ENCODE measurements around the gene ATRN.

The ATRN gene

GRCh38 chr20:3572151-3572550, 101.3 kb downstream of the ATRN start:
- TF ChIP-seq, protein P1, sequence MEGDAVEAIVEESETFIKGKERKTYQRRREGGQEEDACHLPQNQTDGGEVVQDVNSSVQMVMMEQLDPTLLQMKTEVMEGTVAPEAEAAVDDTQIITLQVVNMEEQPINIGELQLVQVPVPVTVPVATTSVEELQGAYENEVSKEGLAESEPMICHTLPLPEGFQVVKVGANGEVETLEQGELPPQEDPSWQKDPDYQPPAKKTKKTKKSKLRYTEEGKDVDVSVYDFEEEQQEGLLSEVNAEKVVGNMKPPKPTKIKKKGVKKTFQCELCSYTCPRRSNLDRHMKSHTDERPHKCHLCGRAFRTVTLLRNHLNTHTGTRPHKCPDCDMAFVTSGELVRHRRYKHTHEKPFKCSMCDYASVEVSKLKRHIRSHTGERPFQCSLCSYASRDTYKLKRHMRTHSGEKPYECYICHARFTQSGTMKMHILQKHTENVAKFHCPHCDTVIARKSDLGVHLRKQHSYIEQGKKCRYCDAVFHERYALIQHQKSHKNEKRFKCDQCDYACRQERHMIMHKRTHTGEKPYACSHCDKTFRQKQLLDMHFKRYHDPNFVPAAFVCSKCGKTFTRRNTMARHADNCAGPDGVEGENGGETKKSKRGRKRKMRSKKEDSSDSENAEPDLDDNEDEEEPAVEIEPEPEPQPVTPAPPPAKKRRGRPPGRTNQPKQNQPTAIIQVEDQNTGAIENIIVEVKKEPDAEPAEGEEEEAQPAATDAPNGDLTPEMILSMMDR (IDR thresholded peaks at IDR 0.05; ENCODE audit: low read depth, low read length) = no peak
- DNase-seq (ENCODE audit: extremely low read depth, low read depth) = no peak

DNA sequence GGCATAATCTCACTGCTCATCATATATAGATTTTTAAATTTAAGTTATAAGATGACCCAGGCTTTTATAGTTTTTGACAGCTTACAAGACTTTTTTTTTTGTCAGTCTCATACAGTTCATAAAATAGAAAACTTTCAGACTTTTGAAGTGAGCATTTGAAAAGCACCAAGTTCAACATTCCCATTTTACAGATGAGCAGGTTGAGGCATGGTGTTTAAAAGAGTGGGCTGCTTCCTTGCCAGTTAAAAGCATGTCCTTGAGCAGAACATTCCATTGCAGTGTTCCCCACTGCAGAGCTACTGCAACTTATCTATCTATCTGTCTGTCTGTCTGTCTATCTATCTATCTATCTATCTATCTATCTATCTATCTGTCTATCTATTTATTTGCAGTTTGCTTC, 105.5 kb downstream of the ATRN start:
- TF ChIP-seq, protein P1 (IDR thresholded peaks at IDR 0.05; ENCODE audit: low read depth, low read length) = no peak
- DNase-seq (ENCODE audit: extremely low read depth, low read depth) = no peak

DNA sequence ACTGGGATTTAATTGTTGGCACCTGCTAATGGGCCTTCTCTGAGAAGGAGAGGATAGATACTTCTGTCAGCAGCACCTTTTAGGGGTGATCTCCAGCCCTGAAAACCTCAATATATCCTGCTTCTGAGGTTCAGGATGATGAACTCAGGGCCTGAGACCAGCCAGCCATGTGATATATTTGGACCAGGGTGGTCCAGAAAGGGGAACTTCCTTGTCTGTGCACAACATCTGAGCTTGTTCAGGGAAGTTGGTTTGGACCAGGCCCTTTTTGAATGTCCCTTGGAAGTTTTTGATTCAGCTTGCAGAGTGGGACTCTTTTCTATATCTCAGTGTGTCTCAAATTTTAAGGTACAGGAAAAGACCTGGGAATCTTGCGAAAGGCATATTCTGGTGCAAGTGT, 106.5 kb downstream of the ATRN start:
- TF ChIP-seq, protein P1 (IDR thresholded peaks at IDR 0.05; ENCODE audit: low read depth, low read length) = no peak
- DNase-seq (ENCODE audit: extremely low read depth, low read depth) = no peak

DNA sequence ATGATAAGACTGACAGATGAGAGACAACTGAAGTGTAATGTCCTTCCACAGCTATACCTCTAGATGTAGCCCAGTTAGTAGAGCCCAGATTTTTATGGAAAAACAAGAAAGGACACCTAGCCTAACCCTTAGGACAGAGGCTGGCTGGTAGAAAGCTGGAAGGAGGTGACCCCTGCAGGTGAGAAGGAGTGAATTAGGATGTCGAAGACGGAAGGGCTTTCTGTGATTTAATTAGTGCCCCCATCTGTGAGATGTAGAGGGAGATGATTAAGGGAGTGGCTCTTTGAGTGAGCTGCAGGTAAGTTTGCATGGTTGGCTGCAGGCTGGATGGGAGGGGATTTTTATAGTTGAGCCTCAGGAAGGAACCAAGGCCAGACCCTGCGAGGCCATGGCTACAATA, 109.6 kb downstream of the ATRN start:
- DNase-seq (ENCODE audit: extremely low read depth, low read depth) = no peak
- TF ChIP-seq, protein P1 (IDR thresholded peaks at IDR 0.05; ENCODE audit: low read depth, low read length) = no peak

DNA sequence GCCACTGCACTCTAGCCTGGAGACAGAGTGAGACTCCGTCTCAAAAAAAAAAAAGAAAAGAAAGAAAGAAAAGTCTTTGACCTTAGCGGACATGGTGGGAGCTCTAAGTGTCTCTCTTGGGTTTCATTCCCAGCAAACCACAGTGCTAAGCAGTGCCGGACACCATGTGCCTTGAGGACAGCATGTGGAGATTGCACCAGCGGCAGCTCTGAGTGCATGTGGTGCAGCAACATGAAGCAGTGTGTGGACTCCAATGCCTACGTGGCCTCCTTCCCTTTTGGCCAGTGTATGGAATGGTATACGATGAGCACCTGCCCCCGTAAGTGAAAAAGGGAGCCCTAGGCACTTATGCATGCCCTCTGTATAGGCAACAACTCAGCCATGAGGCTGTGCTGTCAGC, 112.9 kb downstream of the ATRN start:
- TF ChIP-seq, protein P1 (IDR thresholded peaks at IDR 0.05; ENCODE audit: low read depth, low read length) = no peak
- DNase-seq (ENCODE audit: extremely low read depth, low read depth) = no peak

DNA sequence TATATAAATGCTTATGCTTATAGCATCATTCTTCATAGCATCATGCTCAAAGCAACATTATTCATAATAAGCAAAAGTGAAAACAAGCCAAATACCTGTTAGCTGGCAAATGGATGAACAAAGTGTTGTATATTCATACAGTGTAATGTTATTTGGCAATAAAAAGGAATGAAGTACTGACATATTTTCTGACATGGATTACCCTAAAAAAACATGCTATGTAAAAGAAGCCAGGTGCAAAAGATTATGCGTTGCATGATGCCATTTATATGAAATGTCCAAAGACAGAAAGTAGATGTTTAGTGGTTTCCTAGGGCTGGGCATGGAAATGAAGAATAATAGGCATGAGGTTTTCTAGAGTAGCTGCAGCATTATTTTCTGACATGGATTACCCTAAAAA, 115.3 kb downstream of the ATRN start:
- TF ChIP-seq, protein P1 (IDR thresholded peaks at IDR 0.05; ENCODE audit: low read depth, low read length) = no peak
- no peak for DNase-seq (ENCODE audit: extremely low read depth, low read depth)

DNA sequence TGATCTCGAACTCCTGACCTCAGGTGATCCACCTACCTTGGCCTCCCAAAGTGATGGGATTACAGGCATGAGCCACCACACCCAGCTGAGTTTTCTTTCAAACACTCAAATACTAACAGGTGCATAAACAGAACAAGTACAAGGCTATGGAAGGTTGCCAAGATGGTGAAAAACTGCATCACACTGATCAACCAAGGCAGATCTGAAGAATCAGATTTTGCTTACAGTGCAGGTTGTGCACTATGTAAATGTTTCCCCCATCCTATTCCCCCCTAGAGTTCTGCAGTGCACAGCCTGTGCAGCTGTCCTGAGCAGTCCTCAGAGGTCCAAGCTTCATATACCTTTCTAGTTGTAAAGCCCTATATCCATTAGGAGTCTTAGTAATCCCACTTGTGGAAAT, 119.3 kb downstream of the ATRN start:
- no peak for DNase-seq (ENCODE audit: extremely low read depth, low read depth)
- TF ChIP-seq, protein P1 (IDR thresholded peaks at IDR 0.05; ENCODE audit: low read depth, low read length) = no peak
